Progenitor cell of endocrine pancreas (in vitro differentiated cells): Measurements from ENCODE around the gene SUN3. TPM values are rescaled to one million over a fixed set of nuclear protein-coding genes. Genes with fewer than 3 reads are reported as not detected.

Experiments
- DNase-seq: peaks from one replicate; pipeline ENCODE4 v3.0.0; 2021; ENCODE audit warnings: low spot score; ENCODE audit not compliant: unreplicated experiment
- H3K27ac Mint-ChIP-seq: 2 replicates; pipeline ENCODE4 v1.8.0; 2021; ENCODE audit warnings: mild to moderate bottlenecking, moderate library complexity, mixed read lengths
- H3K27me3 Mint-ChIP-seq: 2 replicates; pipeline ENCODE4 v1.8.0; 2021; ENCODE audit warnings: mixed read lengths
- H3K36me3 Mint-ChIP-seq: 2 replicates; pipeline ENCODE4 v1.8.0; 2022; ENCODE audit warnings: mixed read lengths; ENCODE audit not compliant: insufficient read depth
- H3K4me1 Mint-ChIP-seq: 2 replicates; pipeline ENCODE4 v1.8.0; 2021; ENCODE audit warnings: low read depth, mixed read lengths
- H3K4me3 Mint-ChIP-seq: 2 replicates; pipeline ENCODE4 v1.8.0; 2021; ENCODE audit warnings: low read depth, mild to moderate bottlenecking, moderate library complexity, mixed read lengths
- H3K9me3 Mint-ChIP-seq: 2 replicates; pipeline ENCODE4 v1.8.0; 2021; ENCODE audit warnings: low read depth, mixed read lengths
- total RNA-seq: library from RNA; stranded (reverse); gene quantifications from 2 replicates; pipeline ENCODE4 v1.2.1, GENCODE V29; 2021
- TF ChIP-seq, protein P1 (sequence below): fragments of 200-600 bp; sonication (generic); IDR thresholded peaks from one replicate; pipeline ENCODE4 v1.5.0; 2021; ENCODE audit warnings: antibody characterized with exemption, mild to moderate bottlenecking; ENCODE audit not compliant: unreplicated experiment

The SUN3 gene
- total RNA-seq, 1 donor from 2014 or later, result not detected

GRCh38 chr7:47978790-47979144 is 50.1 kb downstream of the SUN3 start:
- Mint-ChIP-seq H3K4me1 (peaks cover 13% of the 10 kb centered on the region), H3K27ac (peak overlapping the region; percentile 84), H3K9me3 (no peaks in the 10 kb centered on the region), H3K4me3 (peak overlapping the region; percentile 90), H3K36me3 (peaks cover 16% of the 10 kb centered on the region), H3K27me3 (no peaks in the 10 kb centered on the region)
- TF ChIP-seq, protein P1, sequence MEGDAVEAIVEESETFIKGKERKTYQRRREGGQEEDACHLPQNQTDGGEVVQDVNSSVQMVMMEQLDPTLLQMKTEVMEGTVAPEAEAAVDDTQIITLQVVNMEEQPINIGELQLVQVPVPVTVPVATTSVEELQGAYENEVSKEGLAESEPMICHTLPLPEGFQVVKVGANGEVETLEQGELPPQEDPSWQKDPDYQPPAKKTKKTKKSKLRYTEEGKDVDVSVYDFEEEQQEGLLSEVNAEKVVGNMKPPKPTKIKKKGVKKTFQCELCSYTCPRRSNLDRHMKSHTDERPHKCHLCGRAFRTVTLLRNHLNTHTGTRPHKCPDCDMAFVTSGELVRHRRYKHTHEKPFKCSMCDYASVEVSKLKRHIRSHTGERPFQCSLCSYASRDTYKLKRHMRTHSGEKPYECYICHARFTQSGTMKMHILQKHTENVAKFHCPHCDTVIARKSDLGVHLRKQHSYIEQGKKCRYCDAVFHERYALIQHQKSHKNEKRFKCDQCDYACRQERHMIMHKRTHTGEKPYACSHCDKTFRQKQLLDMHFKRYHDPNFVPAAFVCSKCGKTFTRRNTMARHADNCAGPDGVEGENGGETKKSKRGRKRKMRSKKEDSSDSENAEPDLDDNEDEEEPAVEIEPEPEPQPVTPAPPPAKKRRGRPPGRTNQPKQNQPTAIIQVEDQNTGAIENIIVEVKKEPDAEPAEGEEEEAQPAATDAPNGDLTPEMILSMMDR, result no peak
- DNase-seq, result no peak

- TF ChIP-seq, protein P1, result no peak
- Mint-ChIP-seq H3K9me3 (no peaks in the 10 kb centered on the region), H3K36me3 (peaks cover 37% of the 10 kb centered on the region), H3K27me3 (no peaks in the 10 kb centered on the region), H3K4me1 (peaks cover 22% of the 10 kb centered on the region), H3K4me3 (no peak overlapping the region), H3K27ac (peak overlapping the region; percentile 46)
- DNase-seq, result no peak
Measured at GRCh38 chr7:47973739-47974138, 55.2 kb downstream of the SUN3 start.

DNA sequence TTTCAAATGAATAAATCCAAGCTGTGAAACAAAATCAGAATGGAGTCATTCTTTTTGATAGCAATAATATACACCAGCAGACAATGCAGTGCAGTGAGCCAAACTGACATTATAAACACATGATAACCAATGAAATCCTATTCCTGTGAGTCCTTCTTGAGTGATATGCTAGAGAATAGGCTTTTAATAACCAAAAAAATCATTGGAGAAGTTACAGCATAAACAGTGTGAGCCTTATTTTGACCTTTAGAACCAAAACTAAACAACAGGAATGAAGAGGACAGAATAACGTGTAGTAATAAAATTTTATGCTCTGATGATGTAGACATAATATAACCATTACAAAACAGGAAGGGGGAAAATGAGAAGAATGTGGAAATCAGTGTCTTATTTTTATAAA is 58.1 kb downstream of the SUN3 start:
- no peaks in the 10 kb centered on the region for H3K9me3 Mint-ChIP-seq

GRCh38 chr7:47968847-47969774 is 59.8 kb downstream of the SUN3 start:
- no peaks in the 10 kb centered on the region for H3K27me3 Mint-ChIP-seq
- H3K9me3 Mint-ChIP-seq, result no peaks in the 10 kb centered on the region
- H3K4me3 Mint-ChIP-seq, result no peak overlapping the region
- DNase-seq, result peak; percentile 74
- H3K4me1 Mint-ChIP-seq, result peaks cover 11% of the 10 kb centered on the region
- H3K27ac Mint-ChIP-seq, result peak overlapping the region; percentile 89
- TF ChIP-seq, protein P1, result peak; percentile 97
- peaks cover 51% of the 10 kb centered on the region for H3K36me3 Mint-ChIP-seq

More for the DNA sequence above, 58.1 kb downstream of the SUN3 start:
- Mint-ChIP-seq H3K27ac (no peak overlapping the region), H3K27me3 (no peaks in the 10 kb centered on the region), H3K36me3 (peaks cover 48% of the 10 kb centered on the region), H3K4me3 (no peak overlapping the region), H3K4me1 (peaks cover 11% of the 10 kb centered on the region)
- TF ChIP-seq, protein P1, result no peak
- DNase-seq, result no peak

- peaks cover 11% of the 10 kb centered on the region for H3K4me1 Mint-ChIP-seq
- H3K36me3 Mint-ChIP-seq, result peaks cover 52% of the 10 kb centered on the region
- no peaks in the 10 kb centered on the region for H3K27me3 Mint-ChIP-seq
- H3K9me3 Mint-ChIP-seq, result no peaks in the 10 kb centered on the region
- TF ChIP-seq, protein P1, result no peak
- DNase-seq, result no peak
- H3K27ac Mint-ChIP-seq, result no peak overlapping the region
- no peak overlapping the region for H3K4me3 Mint-ChIP-seq
Measured at GRCh38 chr7:47967708-47968107, 61.2 kb downstream of the SUN3 start.
